Activated T-cell treated with anti-CD3 and anti-CD28 coated beads, Interleukin-2, amount 50 U/mL, for 72 hours (primary cell): ENCODE measurements around the gene WFDC5. TPM values are rescaled to one million over a fixed set of nuclear protein-coding genes. Genes with fewer than 3 reads are reported as not detected.
"Not testable (repeated sequence)": the region's sequence is repeated elsewhere in the genome, so short reads cannot be mapped to it uniquely, and the experiment has no call there.

Source experiments
- ATAC-seq, 2 donors: fragments of 150-1000 bp; cut with Tn5 transposase; replicated peaks in 1 of 2; 2 replicates each; pipeline ENCODE4 v1.10.0; 2021; ENCODE audit warnings: moderate library complexity in 2 of 2, mild to moderate bottlenecking in 1 of 2
- DNase-seq, 2 donors: peaks; one replicate each; pipeline ENCODE4 v3.0.0; 2021 to 2022; ENCODE audit warnings: mixed read lengths in 1 of 2
- H3K27ac Mint-ChIP-seq: one replicate; pipeline ENCODE4 v1.8.0; 2022; ENCODE audit warnings: mild to moderate bottlenecking, moderate library complexity, mixed read lengths
- H3K27me3 Mint-ChIP-seq: one replicate; pipeline ENCODE4 v1.8.0; 2022; ENCODE audit warnings: low read depth, mixed read lengths
- H3K36me3 Mint-ChIP-seq, 2 donors: one replicate each; pipeline ENCODE4 v1.8.0; 2022; ENCODE audit warnings: mixed read lengths in 2 of 2, mild to moderate bottlenecking in 1 of 2; ENCODE audit not compliant: insufficient read depth in 2 of 2
- H3K4me1 Mint-ChIP-seq: one replicate; pipeline ENCODE4 v1.8.0; 2022; ENCODE audit warnings: low read depth, mixed read lengths
- H3K4me3 Mint-ChIP-seq, 2 donors: one replicate each; pipeline ENCODE4 v1.8.0; 2022; ENCODE audit warnings: mild to moderate bottlenecking in 2 of 2, mixed read lengths in 2 of 2, moderate library complexity in 2 of 2
- H3K9me3 Mint-ChIP-seq, 2 donors: one replicate each; pipeline ENCODE4 v1.8.0; 2022; ENCODE audit warnings: mixed read lengths in 2 of 2
- total RNA-seq, 2 donors: library from RNA; stranded (reverse); gene quantifications; one replicate each; pipeline ENCODE4 v1.2.3, GENCODE V29; 2022

Gene WFDC5
- total RNA-seq, 2 donors from 2014 or later, result 1.4 TPM; not detected in 1

DNA sequence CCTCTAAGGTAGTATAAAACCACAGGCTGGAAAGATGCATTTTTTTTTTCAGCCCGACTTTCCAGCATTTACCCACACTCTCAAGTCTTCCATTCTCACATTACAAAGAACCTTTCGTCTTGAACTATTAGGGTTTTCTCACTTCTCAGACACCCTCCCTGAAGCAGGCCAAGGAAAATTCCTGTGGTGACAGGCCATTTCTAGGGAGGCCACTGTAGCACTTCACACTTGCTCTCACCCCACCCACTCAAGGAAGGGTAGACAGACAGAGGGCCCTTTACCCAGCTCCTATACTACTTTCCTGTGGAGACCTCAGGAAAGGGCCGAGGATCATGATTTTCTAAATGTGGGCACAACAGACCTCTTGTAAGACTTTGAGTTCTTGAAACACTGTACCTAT, 41.8 kb downstream of the WFDC5 start:
- peaks cover 23% of the 10 kb centered on the region for H3K4me1 Mint-ChIP-seq
- no peak overlapping the region for H3K4me3 Mint-ChIP-seq
- peaks cover 11 to 38% of the 10 kb centered on the region in 2 donors for H3K36me3 Mint-ChIP-seq
- DNase-seq, result no peak
- no peaks in the 10 kb centered on the region for H3K9me3 Mint-ChIP-seq
- ATAC-seq, result no peak
- H3K27ac Mint-ChIP-seq, result peak overlapping the region; percentile 24
- no peaks in the 10 kb centered on the region for H3K27me3 Mint-ChIP-seq

DNA sequence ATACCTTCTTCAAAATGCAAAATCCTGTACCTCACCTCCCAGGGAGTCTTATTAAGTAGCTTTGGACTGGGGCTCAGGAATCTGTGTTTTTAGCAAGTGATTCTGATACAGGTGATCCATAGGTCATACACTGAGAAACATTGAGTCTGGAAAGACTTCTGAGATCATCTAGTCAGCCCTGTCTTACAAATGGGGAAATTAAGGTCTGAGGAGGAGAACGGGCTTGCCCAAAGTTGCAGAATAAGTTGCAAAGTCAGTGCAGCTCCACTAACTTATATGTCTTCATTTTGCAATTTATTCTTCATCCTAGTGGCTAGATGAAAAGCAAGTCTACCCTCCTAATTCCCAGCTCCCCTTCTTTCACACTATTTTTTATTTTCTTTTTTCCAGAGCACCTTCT, 42.9 kb downstream of the WFDC5 start:
- no peak overlapping the region for H3K4me3 Mint-ChIP-seq
- peak overlapping the region; percentile 29 for H3K27ac Mint-ChIP-seq
- H3K27me3 Mint-ChIP-seq, result no peaks in the 10 kb centered on the region
- DNase-seq, result no peak
- ATAC-seq, result no peak
- no peaks in the 10 kb centered on the region for H3K9me3 Mint-ChIP-seq
- H3K4me1 Mint-ChIP-seq, result peaks cover 29% of the 10 kb centered on the region
- peaks cover 10 to 35% of the 10 kb centered on the region in 2 donors for H3K36me3 Mint-ChIP-seq

DNA sequence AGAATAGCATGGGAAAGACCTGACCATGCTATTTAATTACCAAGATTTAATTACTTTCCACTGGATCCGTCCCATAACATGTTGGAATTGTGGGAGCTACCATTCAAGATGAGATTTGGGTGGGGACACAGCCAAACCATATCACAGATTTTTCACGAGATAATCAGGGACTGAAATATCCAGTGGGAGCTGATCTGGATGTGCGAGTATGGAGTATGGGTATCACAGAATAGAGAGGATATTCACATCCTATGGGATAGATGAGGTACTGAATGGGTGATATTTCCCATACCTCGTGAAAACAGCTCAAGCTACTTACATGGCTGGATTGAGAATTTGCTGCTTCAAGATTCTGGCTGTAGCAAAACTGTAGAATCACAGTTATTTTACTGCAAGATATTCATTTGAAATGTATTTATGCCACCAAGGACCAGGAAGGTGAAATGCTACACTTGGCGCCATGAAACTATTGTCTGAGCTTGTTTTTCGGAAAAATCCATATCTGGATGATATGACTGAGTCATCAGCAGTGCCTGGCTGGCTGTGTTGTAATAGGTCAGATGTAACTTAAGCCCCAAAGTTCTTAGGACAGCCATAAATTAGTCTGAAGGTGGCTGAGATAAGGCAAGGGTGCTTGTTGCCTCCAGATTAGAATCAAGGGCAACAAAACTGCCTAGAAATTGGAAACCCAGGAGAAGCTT, 43.9 kb downstream of the WFDC5 start:
- Mint-ChIP-seq H3K36me3 (peaks cover 10 to 36% of the 10 kb centered on the region in 2 donors), H3K9me3 (no peaks in the 10 kb centered on the region), H3K4me3 (no peak overlapping the region), H3K4me1 (peaks cover 37% of the 10 kb centered on the region), H3K27ac (peak overlapping the region; percentile 43), H3K27me3 (no peaks in the 10 kb centered on the region)
- DNase-seq, result no peak
- ATAC-seq, result no peak

DNA sequence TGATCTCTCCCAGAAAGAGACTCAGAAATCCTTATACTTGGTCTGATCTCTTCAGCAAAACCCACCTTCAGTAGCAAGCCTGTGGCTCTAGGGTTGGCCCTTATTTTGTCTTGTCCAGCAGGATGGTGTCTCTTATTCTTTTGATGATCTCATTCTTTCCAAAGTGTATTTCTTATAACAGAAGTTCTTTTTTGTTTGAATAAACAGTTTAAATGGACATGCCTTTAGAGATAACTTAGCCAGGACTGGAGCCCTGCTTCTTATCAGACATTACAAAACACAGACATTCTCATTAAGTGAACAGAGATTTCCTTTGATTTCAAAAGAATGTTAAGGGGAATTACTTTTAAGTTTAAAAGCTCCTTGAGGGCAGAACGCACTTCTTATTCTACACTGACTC, 45.7 kb downstream of the WFDC5 start:
- DNase-seq (no peak), ATAC-seq (no peak)
- Mint-ChIP-seq H3K9me3 (no peaks in the 10 kb centered on the region), H3K36me3 (peaks cover 10 to 34% of the 10 kb centered on the region in 2 donors), H3K27ac (peak overlapping the region; percentile 88), H3K27me3 (no peaks in the 10 kb centered on the region), H3K4me1 (peaks cover 49% of the 10 kb centered on the region), H3K4me3 (no peak overlapping the region)

DNA sequence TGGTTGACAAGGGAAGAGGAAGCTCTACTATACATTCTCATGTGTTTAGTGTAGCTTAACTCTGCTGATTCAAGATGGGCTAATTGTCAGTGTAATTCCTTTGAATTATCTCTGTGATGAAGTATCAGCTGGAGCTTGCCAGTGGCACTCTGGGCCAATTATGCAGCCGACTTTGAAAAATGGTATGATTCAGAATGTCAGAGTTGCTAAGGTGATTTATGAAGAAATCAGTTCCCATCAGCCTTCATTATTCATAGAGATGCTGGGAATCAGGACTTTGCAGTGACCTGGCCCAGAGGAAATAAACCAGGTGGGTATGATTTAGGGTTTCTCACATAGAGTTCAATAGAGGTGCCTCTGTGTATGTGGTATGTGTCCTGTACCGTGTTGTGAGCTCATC, 47.4 kb downstream of the WFDC5 start:
- Mint-ChIP-seq H3K36me3 (peaks cover 10 to 36% of the 10 kb centered on the region in 2 donors), H3K4me3 (no peak overlapping the region), H3K9me3 (no peaks in the 10 kb centered on the region), H3K4me1 (peaks cover 59% of the 10 kb centered on the region), H3K27me3 (no peaks in the 10 kb centered on the region), H3K27ac (peak overlapping the region; percentile 80)
- ATAC-seq, result no peak
- DNase-seq, result no peak

DNA sequence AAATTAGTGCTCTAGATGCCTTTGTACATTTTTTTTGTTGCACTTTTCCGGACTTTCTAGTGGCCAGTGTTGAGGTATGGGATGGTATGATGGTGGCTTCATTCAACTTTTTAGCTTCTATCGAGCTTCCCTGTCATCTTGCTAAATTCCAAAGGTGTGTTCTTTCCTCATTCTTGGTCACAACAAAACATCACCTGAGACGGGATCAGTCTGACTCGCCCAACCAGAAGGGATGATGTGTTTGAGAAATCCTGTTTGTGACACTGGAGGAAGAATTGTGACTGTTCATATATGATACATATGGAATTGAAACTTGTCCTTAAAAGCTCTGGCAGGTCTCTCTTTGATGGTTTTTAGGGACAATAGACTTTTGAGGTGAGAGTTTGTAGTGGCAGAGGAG, 47.9 kb downstream of the WFDC5 start:
- DNase-seq (no peak), ATAC-seq (no peak)
- no peaks in the 10 kb centered on the region for H3K27me3 Mint-ChIP-seq
- no peaks in the 10 kb centered on the region for H3K9me3 Mint-ChIP-seq
- peak overlapping the region; percentile 80 for H3K27ac Mint-ChIP-seq
- H3K36me3 Mint-ChIP-seq, result peaks cover 13 to 39% of the 10 kb centered on the region in 2 donors
- peaks cover 62% of the 10 kb centered on the region for H3K4me1 Mint-ChIP-seq
- H3K4me3 Mint-ChIP-seq, result no peak overlapping the region

DNA sequence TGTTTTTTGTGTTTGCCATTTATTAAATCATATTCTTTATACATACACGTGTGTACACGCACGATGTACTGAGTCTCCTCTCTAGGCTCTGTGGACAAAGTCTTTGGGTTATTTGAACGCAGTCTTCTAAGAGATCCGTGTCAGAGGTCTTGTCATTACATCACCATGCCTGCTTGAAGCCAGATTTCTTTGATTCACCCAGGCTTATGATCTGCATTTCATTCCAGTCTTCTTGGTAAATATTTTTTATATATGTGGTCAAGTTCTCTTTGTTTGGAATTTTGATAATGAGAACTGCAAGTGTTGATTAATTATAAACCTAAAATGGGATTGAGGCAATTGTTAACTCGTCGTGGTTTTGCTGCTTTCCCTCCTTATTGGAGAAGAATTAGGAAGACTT, 48.6 kb downstream of the WFDC5 start:
- Mint-ChIP-seq H3K36me3 (peaks cover 13 to 44% of the 10 kb centered on the region in 2 donors), H3K27me3 (no peaks in the 10 kb centered on the region), H3K9me3 (no peaks in the 10 kb centered on the region), H3K4me3 (no peak overlapping the region), H3K4me1 (peaks cover 69% of the 10 kb centered on the region), H3K27ac (no peak overlapping the region)
- no peak for ATAC-seq
- no peak for DNase-seq

DNA sequence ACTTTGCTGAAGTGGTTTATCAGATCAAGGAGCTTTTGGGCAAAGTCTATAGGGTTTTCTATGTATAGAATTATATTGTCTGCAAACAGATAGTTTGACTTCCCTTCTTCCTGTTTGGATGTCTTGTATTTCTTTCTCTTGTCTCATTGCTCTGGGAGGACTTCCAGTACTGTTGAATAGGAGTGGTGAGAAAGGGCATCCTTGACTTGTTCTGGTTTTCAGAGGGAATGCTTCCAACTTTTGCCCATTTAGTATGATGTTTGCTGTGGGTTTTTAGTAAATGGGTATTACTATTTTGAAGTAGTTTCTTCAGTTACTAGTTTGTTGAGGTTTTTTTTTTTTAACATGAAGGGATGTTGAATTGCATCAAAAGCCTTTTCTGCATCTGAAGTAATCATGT, 50.2 kb downstream of the WFDC5 start:
- peaks cover 8 to 39% of the 10 kb centered on the region in 2 donors for H3K36me3 Mint-ChIP-seq
- H3K4me3 Mint-ChIP-seq, result peak overlapping the region in 1 of 2 donors; percentile 13
- no peak for ATAC-seq
- no peaks in the 10 kb centered on the region for H3K27me3 Mint-ChIP-seq
- H3K4me1 Mint-ChIP-seq, result peaks cover 71% of the 10 kb centered on the region
- DNase-seq, result no peak
- peak overlapping the region; percentile 88 for H3K27ac Mint-ChIP-seq
- H3K9me3 Mint-ChIP-seq, result no peaks in the 10 kb centered on the region

DNA sequence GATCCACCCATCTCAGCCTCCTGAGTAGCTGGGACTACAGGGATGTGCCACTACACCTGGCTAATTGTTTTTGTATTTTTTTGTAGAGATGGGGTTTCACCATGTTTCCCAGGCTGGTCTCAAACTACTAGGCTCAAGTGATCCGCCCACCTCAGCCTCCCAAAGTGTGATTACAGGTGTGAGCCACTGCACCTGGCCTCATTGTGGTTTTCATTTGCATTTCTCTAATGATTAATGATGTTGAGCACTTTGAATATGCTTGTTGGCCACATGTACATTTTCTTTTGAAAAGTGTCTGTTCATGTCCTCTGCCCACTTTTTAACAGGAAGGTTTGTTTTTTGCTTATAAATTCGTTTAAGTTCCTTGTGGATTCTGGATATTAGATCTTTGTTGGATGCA, 51.9 kb downstream of the WFDC5 start:
- not testable (repeated sequence) for DNase-seq, H3K27me3 Mint-ChIP-seq, H3K9me3 Mint-ChIP-seq, H3K4me3 Mint-ChIP-seq, ATAC-seq
- Mint-ChIP-seq H3K27ac (peak overlapping the region; percentile 84), H3K4me1 (peaks cover 68% of the 10 kb centered on the region), H3K36me3 (peaks cover 5 to 33% of the 10 kb centered on the region in 2 donors)

DNA sequence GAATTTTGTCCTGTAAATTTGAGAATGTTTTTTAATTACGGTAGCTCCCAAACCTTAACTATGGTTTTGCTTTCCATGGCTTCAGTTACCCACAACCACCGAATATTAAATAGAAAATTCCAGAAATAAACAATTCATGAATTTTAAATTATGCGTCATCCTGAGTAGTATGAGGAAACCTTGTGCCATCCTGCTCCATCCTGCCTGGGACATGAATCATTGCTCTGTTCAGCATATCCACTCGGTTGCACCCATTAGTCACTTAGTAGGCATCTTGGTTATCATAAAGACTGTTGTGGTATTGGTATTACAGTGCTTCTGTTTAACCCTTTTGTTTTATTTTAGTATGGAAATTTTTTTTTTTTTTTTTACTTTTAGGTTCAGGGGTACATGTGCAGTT, 53.7 kb downstream of the WFDC5 start:
- peaks cover 5 to 26% of the 10 kb centered on the region in 2 donors for H3K36me3 Mint-ChIP-seq
- ATAC-seq, result peak; percentile 87 to 90
- H3K27ac Mint-ChIP-seq, result peak overlapping the region; percentile 64
- H3K9me3 Mint-ChIP-seq, result no peaks in the 10 kb centered on the region
- peaks cover 67% of the 10 kb centered on the region for H3K4me1 Mint-ChIP-seq
- DNase-seq, result peak in 1 of 2 donors; percentile 24
- no peak overlapping the region for H3K4me3 Mint-ChIP-seq
- H3K27me3 Mint-ChIP-seq, result no peaks in the 10 kb centered on the region

DNA sequence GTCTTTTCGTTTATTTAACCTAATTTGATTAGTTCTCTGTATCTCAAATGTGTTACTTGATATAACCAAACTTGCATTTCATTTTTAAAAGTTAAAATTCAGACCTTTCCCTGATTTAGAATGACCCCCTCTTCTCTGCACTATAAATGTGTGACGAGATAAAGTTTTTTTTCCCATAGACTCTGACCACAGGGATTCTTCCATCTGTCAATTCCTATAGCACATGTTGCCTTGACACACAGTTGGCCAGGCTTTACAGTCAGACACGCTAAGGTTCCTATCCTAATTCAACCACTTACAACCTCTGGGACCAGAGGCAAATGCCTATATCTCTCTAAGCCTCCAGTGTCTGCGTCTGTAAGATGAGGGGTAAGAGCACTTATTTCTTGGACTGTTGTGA, 54.7 kb downstream of the WFDC5 start:
- ATAC-seq, result no peak
- no peaks in the 10 kb centered on the region for H3K9me3 Mint-ChIP-seq
- H3K27me3 Mint-ChIP-seq, result no peaks in the 10 kb centered on the region
- no peak overlapping the region for H3K27ac Mint-ChIP-seq
- H3K36me3 Mint-ChIP-seq, result peaks cover 5 to 33% of the 10 kb centered on the region in 2 donors
- DNase-seq, result no peak
- peaks cover 71% of the 10 kb centered on the region for H3K4me1 Mint-ChIP-seq
- no peak overlapping the region for H3K4me3 Mint-ChIP-seq

Other genes starting within 250 kb of the WFDC5 start
- gene YWHAB, start 229.5 kb downstream of the WFDC5 start, total RNA-seq, result 100 to 1,000 TPM; 196 to 198 TPM
- gene PABPC1L, start 205.1 kb downstream of the WFDC5 start, total RNA-seq, result 100 to 1,000 TPM; 138 to 162 TPM
- 10 to 100 TPM; 43.5 to 46.8 TPM for gene TOMM34, start 154.8 kb downstream of the WFDC5 start, total RNA-seq
- gene STK4, start 148.7 kb downstream of the WFDC5 start, total RNA-seq, result 100 to 1,000 TPM; 161 to 162 TPM
- under 1 TPM; 0.23 to 0.58 TPM for gene KCNS1, start 14.0 kb downstream of the WFDC5 start, total RNA-seq
- not detected for gene WFDC12, start 9.3 kb upstream of the WFDC5 start, total RNA-seq
- gene PI3, start 59.7 kb upstream of the WFDC5 start, total RNA-seq, result not detected
- gene SEMG1, start 91.9 kb upstream of the WFDC5 start, total RNA-seq, result not detected
- not detected for gene SEMG2, start 106.2 kb upstream of the WFDC5 start, total RNA-seq
- not detected for gene SLPI, start 139.4 kb upstream of the WFDC5 start, total RNA-seq
- gene RBPJL, start 191.7 kb upstream of the WFDC5 start, total RNA-seq, result not detected
- 1 to 10 TPM; 3.5 to 5.1 TPM for gene MATN4, start 193.1 kb upstream of the WFDC5 start, total RNA-seq
- gene SDC4, start 233.2 kb upstream of the WFDC5 start, total RNA-seq, result 10 to 100 TPM; 37.7 to 51.1 TPM
- 10 to 100 TPM; 35.4 to 38.8 TPM for gene SYS1, start 248.0 kb upstream of the WFDC5 start, total RNA-seq